ENCODE data around the gene MIPOL1.
"Not testable (repeated sequence)": the region's sequence is repeated elsewhere in the genome, so short reads cannot be mapped to it uniquely, and the experiment has no call there.

DNA sequence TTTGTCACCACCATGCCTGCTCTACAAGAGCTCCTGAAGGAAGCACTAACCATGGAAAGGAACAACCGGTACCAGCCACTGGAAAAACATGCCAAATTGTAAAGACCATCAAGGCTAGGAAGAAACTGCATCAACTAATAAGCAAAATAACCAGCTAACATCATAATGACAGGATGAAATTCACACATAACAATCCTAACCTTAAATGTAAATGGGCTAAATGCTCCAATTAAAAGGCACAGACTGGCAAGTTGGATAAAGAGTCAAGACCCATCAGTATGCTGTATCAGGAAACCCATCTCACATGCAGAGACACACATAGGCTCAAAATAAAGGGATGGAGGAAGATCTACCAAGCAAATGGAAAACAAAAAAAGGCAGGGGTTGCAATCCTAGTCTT is 97.5 kb downstream of the MIPOL1 start:
- not testable (repeated sequence) for TF ChIP-seq ATF6 (CRISPR knock-in tag; conservative IDR thresholded peaks at IDR 0.05); POLR2A (IDR thresholded peaks at IDR 0.05; ENCODE audit: insufficient read depth in 1 of 2, low read depth in 2 of 2, low read length in 2 of 2); EED (CRISPR knock-in tag; IDR thresholded peaks at IDR 0.05); ZNF878 (CRISPR knock-in tag; IDR thresholded peaks at IDR 0.05); CEBPB (IDR thresholded peaks at IDR 0.05; ENCODE audit: borderline replicate concordance, low read depth, low read length); ZKSCAN1 (IDR thresholded peaks at IDR 0.05; ENCODE audit: low read length); BCLAF1 (IDR thresholded peaks at IDR 0.05); MXD4 (CRISPR knock-in tag; IDR thresholded peaks at IDR 0.05); KAT8 (CRISPR knock-in tag; IDR thresholded peaks at IDR 0.05); RFX5 (IDR thresholded peaks at IDR 0.05; ENCODE audit: low read depth, low read length)
- TF ChIP-seq, protein P1, sequence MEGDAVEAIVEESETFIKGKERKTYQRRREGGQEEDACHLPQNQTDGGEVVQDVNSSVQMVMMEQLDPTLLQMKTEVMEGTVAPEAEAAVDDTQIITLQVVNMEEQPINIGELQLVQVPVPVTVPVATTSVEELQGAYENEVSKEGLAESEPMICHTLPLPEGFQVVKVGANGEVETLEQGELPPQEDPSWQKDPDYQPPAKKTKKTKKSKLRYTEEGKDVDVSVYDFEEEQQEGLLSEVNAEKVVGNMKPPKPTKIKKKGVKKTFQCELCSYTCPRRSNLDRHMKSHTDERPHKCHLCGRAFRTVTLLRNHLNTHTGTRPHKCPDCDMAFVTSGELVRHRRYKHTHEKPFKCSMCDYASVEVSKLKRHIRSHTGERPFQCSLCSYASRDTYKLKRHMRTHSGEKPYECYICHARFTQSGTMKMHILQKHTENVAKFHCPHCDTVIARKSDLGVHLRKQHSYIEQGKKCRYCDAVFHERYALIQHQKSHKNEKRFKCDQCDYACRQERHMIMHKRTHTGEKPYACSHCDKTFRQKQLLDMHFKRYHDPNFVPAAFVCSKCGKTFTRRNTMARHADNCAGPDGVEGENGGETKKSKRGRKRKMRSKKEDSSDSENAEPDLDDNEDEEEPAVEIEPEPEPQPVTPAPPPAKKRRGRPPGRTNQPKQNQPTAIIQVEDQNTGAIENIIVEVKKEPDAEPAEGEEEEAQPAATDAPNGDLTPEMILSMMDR (CRISPR knock-in tag; IDR thresholded peaks at IDR 0.05): not testable (repeated sequence)
- TF ChIP-seq, protein P2, sequence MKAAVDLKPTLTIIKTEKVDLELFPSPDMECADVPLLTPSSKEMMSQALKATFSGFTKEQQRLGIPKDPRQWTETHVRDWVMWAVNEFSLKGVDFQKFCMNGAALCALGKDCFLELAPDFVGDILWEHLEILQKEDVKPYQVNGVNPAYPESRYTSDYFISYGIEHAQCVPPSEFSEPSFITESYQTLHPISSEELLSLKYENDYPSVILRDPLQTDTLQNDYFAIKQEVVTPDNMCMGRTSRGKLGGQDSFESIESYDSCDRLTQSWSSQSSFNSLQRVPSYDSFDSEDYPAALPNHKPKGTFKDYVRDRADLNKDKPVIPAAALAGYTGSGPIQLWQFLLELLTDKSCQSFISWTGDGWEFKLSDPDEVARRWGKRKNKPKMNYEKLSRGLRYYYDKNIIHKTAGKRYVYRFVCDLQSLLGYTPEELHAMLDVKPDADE (CRISPR knock-in tag; IDR thresholded peaks at IDR 0.05): not testable (repeated sequence)
